B cell (primary cell): ENCODE results near the gene TANK.

Source experiments
- EZH2 ChIP-seq: IDR thresholded peaks from 2 replicates; pipeline ENCODE4 v1.6.1; 2012; ENCODE audit warnings: borderline replicate concordance, low read depth, mild to moderate bottlenecking, moderate library complexity, low read length; ENCODE audit not compliant: insufficient read depth, poor library complexity, severe bottlenecking
- TF ChIP-seq, protein P1 (sequence below): fragments of 200-600 bp; IDR thresholded peaks from one replicate; pipeline ENCODE4 v1.8.0; 2022; ENCODE audit warnings: antibody characterized with exemption, mild to moderate bottlenecking

DNA sequence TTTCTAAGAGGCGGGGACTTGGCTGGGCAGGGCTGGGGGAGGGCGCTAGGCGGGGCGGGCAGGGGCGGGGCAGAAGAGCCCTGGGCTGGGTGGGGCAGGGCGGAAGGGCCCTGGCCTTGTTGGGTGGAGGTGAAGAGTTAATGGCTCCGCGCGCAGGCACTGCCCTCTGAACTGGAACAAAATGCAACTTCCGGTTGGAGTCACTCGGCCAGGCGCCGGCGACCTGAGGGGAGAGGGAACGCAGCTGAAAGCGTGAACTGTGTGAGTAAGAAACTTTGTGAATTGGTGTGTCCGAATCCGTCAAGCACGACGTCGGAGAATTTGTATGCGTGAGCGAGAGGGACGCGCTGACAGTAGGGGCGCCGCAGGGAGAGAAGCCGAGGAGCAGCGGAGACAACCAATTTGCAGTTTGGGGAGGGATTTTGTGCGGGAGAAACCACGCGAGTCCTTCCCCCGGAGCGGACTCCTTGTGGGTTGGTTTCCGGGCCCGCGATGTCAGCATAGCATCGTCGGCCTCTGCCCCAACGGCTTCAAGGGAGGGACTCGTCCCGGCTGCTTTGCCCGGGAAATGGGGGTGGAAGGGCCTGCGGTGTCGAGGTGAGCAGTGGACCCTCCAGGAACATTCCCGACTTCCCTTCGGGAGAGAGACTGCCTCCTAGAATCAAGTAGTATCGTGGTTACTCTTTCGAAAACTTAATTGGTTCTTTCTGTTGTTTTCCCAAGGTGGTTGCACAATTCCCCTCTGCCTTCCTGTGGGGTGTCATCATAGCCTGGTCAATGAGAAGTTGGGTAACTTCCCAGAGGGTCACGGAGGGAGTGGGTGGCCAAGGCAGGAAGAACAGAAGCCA lies at the start of gene TANK:
- TF ChIP-seq, protein P1, sequence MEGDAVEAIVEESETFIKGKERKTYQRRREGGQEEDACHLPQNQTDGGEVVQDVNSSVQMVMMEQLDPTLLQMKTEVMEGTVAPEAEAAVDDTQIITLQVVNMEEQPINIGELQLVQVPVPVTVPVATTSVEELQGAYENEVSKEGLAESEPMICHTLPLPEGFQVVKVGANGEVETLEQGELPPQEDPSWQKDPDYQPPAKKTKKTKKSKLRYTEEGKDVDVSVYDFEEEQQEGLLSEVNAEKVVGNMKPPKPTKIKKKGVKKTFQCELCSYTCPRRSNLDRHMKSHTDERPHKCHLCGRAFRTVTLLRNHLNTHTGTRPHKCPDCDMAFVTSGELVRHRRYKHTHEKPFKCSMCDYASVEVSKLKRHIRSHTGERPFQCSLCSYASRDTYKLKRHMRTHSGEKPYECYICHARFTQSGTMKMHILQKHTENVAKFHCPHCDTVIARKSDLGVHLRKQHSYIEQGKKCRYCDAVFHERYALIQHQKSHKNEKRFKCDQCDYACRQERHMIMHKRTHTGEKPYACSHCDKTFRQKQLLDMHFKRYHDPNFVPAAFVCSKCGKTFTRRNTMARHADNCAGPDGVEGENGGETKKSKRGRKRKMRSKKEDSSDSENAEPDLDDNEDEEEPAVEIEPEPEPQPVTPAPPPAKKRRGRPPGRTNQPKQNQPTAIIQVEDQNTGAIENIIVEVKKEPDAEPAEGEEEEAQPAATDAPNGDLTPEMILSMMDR, result no peak
- TF ChIP-seq EZH2, result no peak
